ENCODE data around the gene MLXIP.

- TF ChIP-seq EZH2 (IDR thresholded peaks at IDR 0.05; ENCODE audit: insufficient read depth, poor library complexity, severe bottlenecking) (no peak), EZH2phosphoT487 (IDR thresholded peaks at IDR 0.05; ENCODE audit: insufficient read depth, low read depth) (no peak)
Observed at GRCh38 chr12:122127839-122128238, 49.3 kb downstream of the MLXIP start.

All from GM23248 (cell line).